ENCODE measurements around the gene TMEM106A. TPM values are rescaled to one million over a fixed set of nuclear protein-coding genes. Genes with fewer than 3 reads are reported as not detected.
A peak's percentile ranks its signal among the peaks of the same experiment; 100 is the strongest.

TMEM106A gene
- total and polyA plus RNA-seq, 9 of the 15 experiments (the other 6 are each of a cell fraction or from before 2014, with no cell fraction given): 0.03 to 0.29 (median 0.15) TPM

DNA sequence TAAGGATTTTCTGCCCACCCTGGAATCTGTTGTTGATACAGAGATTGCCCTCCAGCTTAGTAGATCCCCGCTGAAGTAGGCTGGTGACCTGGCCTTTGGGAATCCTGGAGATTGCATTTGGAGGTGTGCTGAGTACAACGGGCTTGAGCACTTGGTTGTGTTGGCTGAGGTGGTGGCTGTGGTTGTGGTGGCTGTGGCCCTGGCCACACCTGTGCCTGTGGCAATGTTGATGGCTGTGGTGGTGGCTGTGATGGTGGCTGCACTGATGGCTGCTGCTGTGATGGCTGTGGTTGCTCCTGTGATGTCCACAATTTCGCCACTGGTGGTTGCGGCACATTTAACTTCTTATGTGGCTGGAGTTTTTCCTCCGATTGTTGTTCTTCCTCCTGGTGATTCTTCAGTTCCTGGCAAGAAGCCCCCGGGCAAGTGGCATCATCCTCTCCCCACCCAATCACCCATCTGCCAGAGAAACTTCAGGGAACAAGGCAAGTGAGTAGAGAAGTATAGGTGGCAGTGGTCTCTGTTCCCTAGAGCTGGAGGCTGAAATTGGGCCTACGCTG lies 12.6 kb downstream of the TMEM106A start:
- ChIA-PET POLR2A (interaction anchor here (0.6 to 4.3 kb wide), 3 partner anchors 11 to 117 kb away, joined by 3 to 62 read pairs (median 8); no protein-coding TSS in a partner anchor), CTCF (ENCODE audit: low intra/inter-chr PET ratio) (no interaction called here)
- FAIRE-seq: no peak
- ATAC-seq: no peak
- H3K27ac ChIP-seq (ENCODE audit: extremely low read depth, low read depth, low read length): no peak overlapping the region
- no peaks in the 10 kb centered on the region for H4K20me1 ChIP-seq (replicated peaks; ENCODE audit: control insufficient read depth, insufficient read depth, low read length)
- H3K79me2 ChIP-seq (ENCODE audit: control insufficient read depth, insufficient read depth, low read length): no peaks in the 10 kb centered on the region
- H3K27me3 ChIP-seq (ENCODE audit: control insufficient read depth in 2 of 2, insufficient read depth in 2 of 2, low read length in 2 of 2): 0 out of 5 replicates have a peak, but pooled peaks cover 0 to 6% of the 10 kb centered on the region in 2 experiments
- no peaks in the 10 kb centered on the region for H3K9me3 ChIP-seq (replicated peaks; ENCODE audit: control insufficient read depth, insufficient read depth, low read depth, low read length)
- intact Hi-C loops (cut with micrococcal nuclease) (no loop called here), in situ Hi-C loops (cut with MboI) (loop anchor here (5.0 kb wide), 1 partner anchor 93 kb away; no protein-coding TSS in a partner anchor)
- H3K9me1 ChIP-seq (ENCODE audit: control insufficient read depth, insufficient read depth, low read length): no peaks in the 10 kb centered on the region
- no peak overlapping the region for H2AFZ ChIP-seq (ENCODE audit: low read depth, low read length)
- no TSS peak for BruUV-seq (replicated peaks)
- H3K36me3 ChIP-seq (ENCODE audit: control insufficient read depth, insufficient read depth, low read length): no peaks in the 10 kb centered on the region
- TF ChIP-seq FOXJ2 (tag; IDR thresholded peaks at IDR 0.05) (no peak), DMBX1 (CRISPR knock-in tag; IDR thresholded peaks at IDR 0.05; ENCODE audit: borderline replicate concordance) (no peak), ZNF76 (CRISPR knock-in tag; IDR thresholded peaks at IDR 0.05; ENCODE audit: borderline replicate concordance) (no peak), ZNF165 (CRISPR knock-in tag; IDR thresholded peaks at IDR 0.05; ENCODE audit: borderline replicate concordance) (no peak), ZNF24 (IDR thresholded peaks at IDR 0.05) (no peak), HEY1 (CRISPR knock-in tag; IDR thresholded peaks at IDR 0.05; ENCODE audit: borderline replicate concordance) (no peak), ZNF146 (CRISPR knock-in tag; IDR thresholded peaks at IDR 0.05; ENCODE audit: unreplicated experiment) (no peak), SLC30A9 (CRISPR knock-in tag; IDR thresholded peaks at IDR 0.05) (no peak), FIP1L1 (IDR thresholded peaks at IDR 0.05; ENCODE audit: low read depth, low read length, poor library complexity, severe bottlenecking) (no peak), RAD21 (CRISPR knock-in tag; conservative IDR thresholded peaks at IDR 0.05 in 1 of 2, IDR thresholded peaks at IDR 0.05 in 1 of 2) (no peak)
- TF ChIP-seq, protein P1, sequence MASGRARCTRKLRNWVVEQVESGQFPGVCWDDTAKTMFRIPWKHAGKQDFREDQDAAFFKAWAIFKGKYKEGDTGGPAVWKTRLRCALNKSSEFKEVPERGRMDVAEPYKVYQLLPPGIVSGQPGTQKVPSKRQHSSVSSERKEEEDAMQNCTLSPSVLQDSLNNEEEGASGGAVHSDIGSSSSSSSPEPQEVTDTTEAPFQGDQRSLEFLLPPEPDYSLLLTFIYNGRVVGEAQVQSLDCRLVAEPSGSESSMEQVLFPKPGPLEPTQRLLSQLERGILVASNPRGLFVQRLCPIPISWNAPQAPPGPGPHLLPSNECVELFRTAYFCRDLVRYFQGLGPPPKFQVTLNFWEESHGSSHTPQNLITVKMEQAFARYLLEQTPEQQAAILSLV (tag; IDR thresholded peaks at IDR 0.05): no peak
- TF ChIP-seq, protein P2, sequence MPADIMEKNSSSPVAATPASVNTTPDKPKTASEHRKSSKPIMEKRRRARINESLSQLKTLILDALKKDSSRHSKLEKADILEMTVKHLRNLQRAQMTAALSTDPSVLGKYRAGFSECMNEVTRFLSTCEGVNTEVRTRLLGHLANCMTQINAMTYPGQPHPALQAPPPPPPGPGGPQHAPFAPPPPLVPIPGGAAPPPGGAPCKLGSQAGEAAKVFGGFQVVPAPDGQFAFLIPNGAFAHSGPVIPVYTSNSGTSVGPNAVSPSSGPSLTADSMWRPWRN (IDR thresholded peaks at IDR 0.05; ENCODE audit: low read depth): no peak
- 55% methylated on average over 7 of the region's 7 CpGs for WGBS (ENCODE audit: insufficient coverage, low coverage, missing lambda C conversion rate)
- no peaks in the 10 kb centered on the region for H3K4me1 ChIP-seq (replicated peaks in 1 of 2; ENCODE audit: control insufficient read depth in 2 of 2, insufficient read depth in 2 of 2, low read length in 2 of 2)
- peak overlapping the region in 1 of 2 experiments; percentile 56; a peak in 1 of 4 replicates for H3K9ac ChIP-seq (ENCODE audit: insufficient read depth in 1 of 2, low read depth in 2 of 2, low read length in 2 of 2)
- no peak overlapping the region for H3K4me2 ChIP-seq (ENCODE audit: insufficient read depth, low read length)
- no peak overlapping the region for H3K4me3 ChIP-seq
- DNase-seq (ENCODE audit: extremely low read depth in 1 of 4, low spot score in 3 of 4): no peak

All from K562 (cell line).